GM18870 (cell line): ENCODE results near the gene LGALS16.
"Not testable (repeated sequence)": the region's sequence is repeated elsewhere in the genome, so short reads cannot be mapped to it uniquely, and the experiment has no call there.

Experiments used
- ATAC-seq: cut with Tn5 transposase; IDR thresholded peaks from one replicate; pipeline ENCODE4 v1.9.1; 2021; ENCODE audit warnings: moderate library complexity; ENCODE audit not compliant: unreplicated experiment

Gene LGALS16

GRCh38 chr19:39655613-39656012 is at the start of gene LGALS16:
TSS of gene LGALS16 (plus strand) at chr19:39655913. CDS start at chr19:39655962, 49 bp downstream.
- ATAC-seq: no peak

- no peak for ATAC-seq
These were observed 48.7 kb upstream of the LGALS16 start for GRCh38 chr19:39607021-39607420.

GRCh38 chr19:39607561-39607960 is 48.2 kb upstream of the LGALS16 start:
- ATAC-seq: no peak

- no peak for ATAC-seq
These were observed 42.1 kb upstream of the LGALS16 start for GRCh38 chr19:39613597-39613996.

- no peak for ATAC-seq
These were observed 38.0 kb upstream of the LGALS16 start for GRCh38 chr19:39617745-39618144.

- no peak for ATAC-seq
These were observed 31.8 kb upstream of the LGALS16 start for GRCh38 chr19:39623946-39624345.

- not testable (repeated sequence) for ATAC-seq
These were observed 28.1 kb upstream of the LGALS16 start for GRCh38 chr19:39627631-39628030.

GRCh38 chr19:39631178-39631577 is 24.5 kb upstream of the LGALS16 start:
- no peak for ATAC-seq

GRCh38 chr19:39631626-39632025 is 24.1 kb upstream of the LGALS16 start:
- ATAC-seq: no peak

GRCh38 chr19:39637891-39638290 is 17.8 kb upstream of the LGALS16 start:
- ATAC-seq: no peak

GRCh38 chr19:39641773-39642172 is 13.9 kb upstream of the LGALS16 start:
- ATAC-seq: no peak

GRCh38 chr19:39643591-39643990 is 12.1 kb upstream of the LGALS16 start:
- ATAC-seq: no peak

GRCh38 chr19:39645800-39646411 is 9.8 kb upstream of the LGALS16 start:
- ATAC-seq: no peak

GRCh38 chr19:39647918-39648317 is 7.8 kb upstream of the LGALS16 start:
- ATAC-seq: no peak

- no peak for ATAC-seq
These were observed 4.1 kb downstream of the LGALS16 start for GRCh38 chr19:39659791-39660190.

GRCh38 chr19:39660661-39661060 is 4.9 kb downstream of the LGALS16 start:
- no peak for ATAC-seq

- ATAC-seq: no peak
These were observed 5.9 kb downstream of the LGALS16 start for GRCh38 chr19:39661565-39661964.

GRCh38 chr19:39669860-39670259 is 14.1 kb downstream of the LGALS16 start:
- ATAC-seq: not testable (repeated sequence)

- no peak for ATAC-seq
These were observed 15.3 kb downstream of the LGALS16 start for GRCh38 chr19:39670998-39671397.

- ATAC-seq: no peak
These were observed 16.1 kb downstream of the LGALS16 start for GRCh38 chr19:39671739-39672363.

GRCh38 chr19:39672473-39672872 is 16.8 kb downstream of the LGALS16 start:
- ATAC-seq: no peak

- ATAC-seq: not testable (repeated sequence)
These were observed 18.1 kb downstream of the LGALS16 start for GRCh38 chr19:39673862-39674261.

- no peak for ATAC-seq
These were observed 20.3 kb downstream of the LGALS16 start for GRCh38 chr19:39676004-39676403.
